Measurements from ENCODE around the gene COX7A2.

Gene COX7A2

DNA sequence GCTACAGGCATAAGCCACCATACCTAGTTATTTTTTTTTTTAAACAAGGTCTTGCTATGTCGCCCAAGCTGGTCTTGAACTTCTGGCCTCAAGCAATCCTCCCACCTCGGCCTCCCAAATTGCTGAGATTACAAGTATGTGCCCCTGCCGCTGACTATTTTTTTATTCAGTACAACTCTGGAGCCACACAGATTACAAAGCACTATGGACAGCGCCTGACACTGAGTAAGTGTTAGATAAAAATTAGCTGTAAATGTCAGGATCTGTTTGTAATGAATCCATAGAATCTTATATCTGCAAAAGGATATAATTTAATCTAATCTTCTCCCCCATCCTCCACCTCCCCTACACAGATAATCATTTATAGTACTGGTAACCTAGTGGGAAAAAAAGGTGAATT lies 22.5 kb downstream of the COX7A2 start:
- DNase-seq (ENCODE audit: low read depth in 2 of 3, low spot score in 1 of 3): no peak

GRCh38 chr6:75220357-75220756 lies 23.2 kb downstream of the COX7A2 start:
- DNase-seq (ENCODE audit: low read depth in 2 of 3, low spot score in 1 of 3): no peak

- DNase-seq (ENCODE audit: low read depth in 2 of 3, low spot score in 1 of 3): no peak
These were observed 24.3 kb downstream of the COX7A2 start for GRCh38 chr6:75219263-75219662.

DNA sequence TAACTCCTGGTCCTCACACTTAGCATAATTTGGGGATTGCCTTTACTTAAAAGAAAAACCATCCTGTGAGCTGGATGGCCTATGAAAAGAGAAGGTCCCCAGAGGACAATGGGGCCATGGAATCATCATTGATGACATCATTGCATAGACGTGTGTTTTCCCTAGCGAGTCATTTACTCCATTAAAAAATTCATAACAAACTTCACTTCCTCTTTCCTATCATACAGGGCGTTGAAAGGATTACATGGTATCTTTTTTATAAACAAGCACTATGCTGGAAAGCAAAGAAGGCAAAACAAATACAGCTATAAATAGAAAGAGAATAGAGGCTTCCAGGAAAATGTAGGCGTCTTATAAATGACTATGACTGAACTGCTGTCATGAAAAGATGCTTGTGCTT lies 26.4 kb downstream of the COX7A2 start:
- no peak for DNase-seq (ENCODE audit: low read depth in 2 of 3, low spot score in 1 of 3)

GRCh38 chr6:75215291-75215690 lies 28.3 kb downstream of the COX7A2 start:
- no peak for DNase-seq (ENCODE audit: low read depth in 2 of 3, low spot score in 1 of 3)

DNA sequence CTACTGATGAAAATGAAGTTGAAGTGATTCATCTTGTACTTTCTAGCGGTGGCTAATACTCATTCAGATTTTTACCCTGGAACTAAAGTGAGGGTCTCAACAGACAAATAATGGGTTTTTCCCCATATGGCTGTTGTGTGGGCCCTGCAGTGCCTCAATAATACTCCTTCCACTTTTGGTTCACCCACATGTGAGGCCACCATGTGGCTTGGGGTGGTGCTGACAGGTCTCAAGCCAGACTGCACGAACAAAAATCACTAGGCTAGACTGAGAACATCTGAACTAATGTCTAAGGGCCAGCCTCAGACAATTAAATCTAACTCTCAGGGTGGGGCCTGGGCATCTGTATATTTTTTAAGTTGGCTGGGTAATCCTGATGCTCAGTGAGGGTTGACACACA lies 29.9 kb downstream of the COX7A2 start:
- DNase-seq (ENCODE audit: low read depth in 2 of 3, low spot score in 1 of 3): no peak

DNA sequence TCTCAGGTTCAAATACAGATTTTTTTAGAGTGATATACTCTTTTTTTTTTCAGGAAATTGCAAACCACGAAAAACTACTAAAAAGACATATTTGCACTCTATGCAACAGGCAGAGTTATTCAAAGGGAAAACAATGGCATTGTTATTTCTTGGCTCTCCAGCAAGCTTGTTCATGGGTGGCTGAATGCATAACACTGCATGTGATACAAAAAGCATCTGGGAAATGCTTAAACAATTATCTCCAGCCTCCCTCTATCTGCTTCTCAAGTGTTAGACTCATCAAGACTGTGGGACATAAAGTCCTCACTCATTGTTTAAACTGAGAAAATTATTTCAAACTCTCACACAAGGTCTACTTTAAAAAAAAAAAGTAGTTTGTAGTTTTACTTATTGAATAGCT lies 30.5 kb downstream of the COX7A2 start:
- no peak for DNase-seq (ENCODE audit: low read depth in 2 of 3, low spot score in 1 of 3)

DNA sequence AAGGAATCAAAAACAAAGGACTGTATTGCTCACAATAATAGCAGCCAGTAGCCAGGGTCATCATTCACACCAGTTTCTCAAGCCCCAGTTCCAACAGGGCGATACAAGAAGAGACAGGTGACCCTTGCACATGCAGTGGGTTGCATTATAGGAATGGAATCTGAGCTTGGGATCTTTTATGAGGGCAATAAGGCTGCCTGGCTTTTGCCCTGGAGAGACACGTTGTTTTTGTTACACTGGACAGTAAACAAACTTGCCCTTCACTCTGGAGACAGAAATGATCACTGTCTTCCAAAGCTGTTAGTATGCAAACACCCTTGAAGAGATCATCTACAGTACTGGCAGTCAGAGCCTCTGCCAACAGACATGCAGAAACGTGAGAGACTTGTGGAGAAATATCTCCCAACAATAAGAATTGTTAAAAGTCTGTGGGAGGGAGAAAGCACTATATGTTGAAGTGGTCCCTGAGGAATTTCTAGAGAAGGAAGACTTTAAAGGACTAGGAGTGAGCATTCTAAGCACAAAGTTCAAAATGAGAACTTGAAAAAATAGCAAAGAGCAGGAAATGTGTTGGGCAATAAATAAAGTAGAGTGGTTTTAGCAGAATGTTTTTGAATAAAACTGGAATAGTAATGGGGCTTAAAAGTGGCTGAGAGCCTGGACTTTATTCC lies 31.5 kb downstream of the COX7A2 start:
- DNase-seq (ENCODE audit: low read depth in 2 of 3, low spot score in 1 of 3): no peak

DNA sequence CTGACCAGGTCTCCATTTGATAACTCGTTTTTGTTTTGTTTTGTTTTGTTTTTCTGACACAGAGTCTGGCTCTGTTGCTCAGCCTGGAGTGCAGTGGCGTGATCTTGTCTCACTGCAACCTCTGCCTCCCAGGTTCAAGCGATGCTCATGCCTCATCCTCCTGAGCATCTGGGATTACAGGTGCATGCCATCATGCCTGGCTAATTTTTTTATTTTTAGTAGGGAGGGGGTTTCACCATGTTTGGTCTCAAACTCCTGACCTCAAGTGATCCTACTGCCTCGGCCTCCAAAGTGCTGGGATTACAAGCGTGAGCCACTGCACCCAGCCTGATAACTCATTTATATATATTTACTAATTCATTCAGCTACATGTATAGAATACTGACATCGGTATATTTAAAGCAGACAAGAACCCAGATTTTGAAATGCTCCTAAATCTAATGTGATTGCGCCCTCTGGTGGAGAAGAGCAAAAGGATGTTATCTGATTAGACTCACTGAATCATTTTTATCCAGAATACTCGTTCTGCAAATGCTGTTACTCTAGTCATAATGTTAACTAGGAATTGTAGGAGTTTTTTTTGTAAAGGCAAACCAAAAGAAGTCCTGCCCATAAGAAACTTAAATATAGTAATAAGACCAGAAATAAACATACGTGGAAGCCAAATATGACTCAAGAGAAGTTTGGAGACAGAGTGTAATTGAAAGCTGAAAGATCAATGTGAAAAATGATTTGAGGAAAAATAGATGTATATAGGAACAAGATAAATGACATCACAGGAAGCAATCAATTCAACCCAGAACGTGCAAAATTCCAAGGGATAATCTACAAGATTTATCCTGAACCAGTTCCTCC lies 32.5 kb downstream of the COX7A2 start:
- peak in 1 of 3 donors; percentile 63 for DNase-seq (ENCODE audit: low read depth in 2 of 3, low spot score in 1 of 3)

DNA sequence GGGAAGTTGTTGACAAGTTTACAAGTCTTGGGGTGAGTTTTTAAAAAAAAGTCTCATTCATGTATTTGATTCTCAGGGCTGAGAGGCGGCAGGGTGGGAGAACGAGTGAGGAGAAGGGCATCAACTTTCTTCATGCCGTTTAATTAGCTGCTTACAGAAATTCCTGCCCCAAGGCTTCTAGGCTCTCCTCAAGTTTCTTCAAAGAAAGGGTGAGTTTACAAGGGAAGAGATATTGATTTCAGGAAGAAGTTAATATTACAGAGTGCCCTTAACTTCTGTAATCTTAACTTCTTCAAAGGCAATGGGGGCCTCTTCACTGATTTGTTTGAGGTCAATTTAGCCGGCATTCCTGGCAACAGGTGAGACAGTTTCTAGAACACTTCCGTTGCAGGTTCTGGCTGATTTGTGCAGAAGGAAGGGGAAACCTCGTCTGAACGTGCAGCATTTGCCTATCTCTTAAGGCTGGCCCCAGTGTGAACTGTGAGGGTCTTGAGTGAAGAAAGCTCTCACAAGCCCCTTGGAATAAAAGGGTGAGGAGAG lies 34.3 kb downstream of the COX7A2 start:
- no peak for DNase-seq (ENCODE audit: low read depth in 2 of 3, low spot score in 1 of 3)

GRCh38 chr6:75208298-75209183 lies 35.1 kb downstream of the COX7A2 start:
- DNase-seq (ENCODE audit: low read depth in 2 of 3, low spot score in 1 of 3): peak; percentile 70 to 90 (median 75)

- DNase-seq (ENCODE audit: low read depth in 2 of 3, low spot score in 1 of 3): no peak
These were observed 36.8 kb downstream of the COX7A2 start for GRCh38 chr6:75206576-75207342.

- no peak for DNase-seq (ENCODE audit: low read depth in 2 of 3, low spot score in 1 of 3)
These were observed 37.6 kb downstream of the COX7A2 start, which contains the start of gene COL12A1 for GRCh38 chr6:75205776-75206575. COL12A1 (minus strand) TSS chr6:75206053; CDS start chr6:75202792, 3,261 bp downstream.

DNA sequence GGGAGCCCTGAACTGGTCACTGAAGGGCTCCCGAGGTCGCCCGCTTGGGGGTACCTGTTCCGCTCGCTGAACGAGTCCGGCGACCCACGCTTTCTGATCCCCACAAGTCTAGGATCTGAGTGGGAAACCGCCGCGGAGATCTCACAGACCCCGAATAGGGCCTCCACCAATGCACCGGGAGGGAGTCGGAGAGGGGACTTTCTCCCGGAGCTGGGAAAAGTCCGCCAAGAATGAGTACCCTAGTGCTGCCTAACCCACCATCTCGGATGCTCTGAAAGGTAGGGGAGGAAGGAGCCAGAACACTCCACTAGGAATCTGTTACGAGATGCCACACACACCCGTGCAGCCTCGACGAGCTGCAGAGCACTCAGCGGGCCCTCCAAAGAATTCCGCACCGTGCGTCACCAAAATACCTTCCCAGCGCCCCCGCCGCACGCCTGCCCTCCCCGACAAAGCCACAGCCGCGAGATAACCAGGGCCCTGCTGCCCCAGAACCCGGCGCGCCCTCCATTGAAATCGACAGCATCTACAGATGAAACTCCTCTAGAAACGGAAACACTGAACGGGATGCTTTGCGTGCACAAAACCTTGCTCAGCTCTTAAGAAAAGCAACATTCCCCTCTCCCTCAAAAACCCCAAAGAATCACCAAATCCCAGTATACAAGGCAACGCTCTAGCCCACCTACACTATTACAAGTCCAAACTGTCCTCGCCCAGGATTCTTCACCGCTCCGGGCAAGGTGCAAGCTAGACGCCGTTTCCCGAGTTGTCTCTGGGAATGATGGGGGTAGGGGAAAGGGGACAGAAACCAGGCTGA lies 38.4 kb downstream of the COX7A2 start:
- no peak for DNase-seq (ENCODE audit: low read depth in 2 of 3, low spot score in 1 of 3)

DNA sequence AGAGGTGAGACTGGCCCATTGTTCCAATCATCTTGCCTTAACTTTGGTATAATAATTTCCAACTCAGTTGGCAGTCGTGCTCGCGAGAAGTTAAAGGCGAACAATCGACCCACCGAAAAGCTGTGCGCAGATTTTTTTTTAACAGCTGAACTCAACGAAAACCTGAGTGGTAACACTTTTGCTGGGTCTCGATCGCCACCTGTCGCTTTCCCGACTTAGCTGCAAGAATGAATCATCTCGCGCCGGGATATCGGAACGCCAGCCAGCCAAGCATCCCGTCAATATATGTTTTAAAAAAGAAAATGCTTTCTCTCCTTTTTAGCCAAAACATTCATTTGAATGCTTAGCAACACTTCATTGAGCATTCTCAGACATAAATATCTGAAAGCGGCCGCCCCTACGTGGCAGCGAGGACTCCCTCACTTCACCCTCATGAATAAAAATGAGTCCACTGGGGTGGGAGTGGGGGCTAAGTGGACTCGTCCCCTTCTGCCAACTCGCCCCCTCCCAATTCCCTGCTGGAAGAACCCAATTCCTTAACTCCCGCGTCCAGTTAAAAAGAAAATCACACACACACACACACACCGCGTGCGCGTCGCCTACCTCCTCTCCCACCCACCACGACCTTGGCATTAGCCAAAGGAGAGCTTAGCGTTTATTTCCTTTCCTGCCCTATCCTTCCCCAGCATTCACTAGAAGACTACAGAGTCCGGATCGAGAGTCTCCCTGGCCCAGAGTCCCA lies 39.2 kb downstream of the COX7A2 start:
- no peak for DNase-seq (ENCODE audit: low read depth in 2 of 3, low spot score in 1 of 3)

DNA sequence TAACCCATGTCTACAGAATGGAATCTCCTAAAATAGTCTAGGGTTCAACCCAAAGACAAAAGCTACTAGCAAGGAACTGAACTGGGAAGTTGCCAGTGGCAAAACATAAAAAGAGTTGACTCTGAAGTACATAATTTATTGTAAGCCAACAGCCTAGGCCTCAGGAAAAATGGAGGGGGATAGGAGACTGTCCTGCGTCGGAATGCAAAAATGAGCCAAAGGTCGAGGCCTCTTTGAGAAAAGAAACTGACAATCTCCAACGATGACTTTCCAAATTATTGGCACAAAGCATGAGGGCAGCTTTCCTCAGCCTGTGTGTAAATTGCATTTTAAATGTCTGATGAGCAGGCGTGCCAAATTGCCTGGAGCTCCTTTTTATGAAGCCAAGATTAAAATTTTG lies 39.9 kb downstream of the COX7A2 start:
- no peak for DNase-seq (ENCODE audit: low read depth in 2 of 3, low spot score in 1 of 3)

- no peak for DNase-seq (ENCODE audit: low read depth in 2 of 3, low spot score in 1 of 3)
These were observed 40.9 kb downstream of the COX7A2 start for GRCh38 chr6:75202676-75203131.
